Naive thymus-derived CD8-positive, alpha-beta T cell (primary cell): ENCODE measurements around the gene NEDD8. TPM values are rescaled to one million over a fixed set of nuclear protein-coding genes. Genes with fewer than 3 reads are reported as not detected.
"Not testable (repeated sequence)": the region's sequence is repeated elsewhere in the genome, so short reads cannot be mapped to it uniquely, and the experiment has no call there.

ENCODE experiments used
- ATAC-seq, 2 donors: fragments of 150-1000 bp; cut with Tn5 transposase in 1 of 2; sonication (Bioruptor Pico), chemical (Tn5 transposase) in 1 of 2; 1 replicate in 1 of 2; 2 replicates in 1 of 2; pipeline ENCODE4 v1.10.0; 2021; ENCODE audit warnings: mild to moderate bottlenecking in 2 of 2, moderate library complexity in 2 of 2
- POLR2A ChIA-PET: fragments of 350-600 bp; sonication (Branson Sonifier 250); formaldehyde crosslinking; loops from one replicate; lab custom pipeline; 2021; ENCODE audit warnings: antibody characterized with exemption; lab: Charles Lee
- DNase-seq, 10 donors: peaks; one replicate each; pipeline versions ENCODE4 v3.0.0 to v3.0.0-alpha.2; 2020 to 2022
- H3K27ac Mint-ChIP-seq, 10 donors: one replicate each; pipeline ENCODE4 v1.8.0; 2020 to 2022; ENCODE audit warnings: mild to moderate bottlenecking in 10 of 10, mixed read lengths in 10 of 10, moderate library complexity in 4 of 10, inconsistent platforms in 1 of 10
- H3K27me3 Mint-ChIP-seq, 5 donors: one replicate each; pipeline ENCODE4 v1.8.0; 2021 to 2022; ENCODE audit warnings: mixed read lengths in 5 of 5
- H3K36me3 Mint-ChIP-seq, 3 donors: one replicate each; pipeline ENCODE4 v1.8.0; 2020 to 2022; ENCODE audit warnings: mixed read lengths in 3 of 3, mild to moderate bottlenecking in 2 of 3, inconsistent platforms in 1 of 3
- H3K4me1 Mint-ChIP-seq, 4 donors: one replicate each; pipeline ENCODE4 v1.8.0; 2021 to 2022; ENCODE audit warnings: mixed read lengths in 4 of 4
- H3K4me3 Mint-ChIP-seq, 10 donors: one replicate each; pipeline ENCODE4 v1.8.0; 2020 to 2022; ENCODE audit warnings: mild to moderate bottlenecking in 10 of 10, mixed read lengths in 10 of 10, moderate library complexity in 6 of 10, inconsistent platforms in 1 of 10
- H3K9me3 Mint-ChIP-seq, 9 donors: one replicate each; pipeline ENCODE4 v1.8.0; 2020 to 2022; ENCODE audit warnings: mixed read lengths in 9 of 9, mild to moderate bottlenecking in 3 of 9, inconsistent platforms in 1 of 9, moderate library complexity in 1 of 9
- polyA plus RNA-seq, 3 donors: library from polyadenylated mRNA; unstranded; fragments of 300-500 nt; fragmentation: Illumina TruSeq; gene quantifications; one replicate each; pipeline ENCODE4 v1.2.3, GENCODE V29; 2021
- total RNA-seq, 8 experiments: library from RNA in 2 of 8; stranded (reverse) in 2 of 8; gene quantifications; one replicate each; pipeline ENCODE4 v1.2.3 and lab custom pipeline; 2021 to 2026

The NEDD8 gene
- total and polyA plus RNA-seq, 5 experiments from 2014 or later: 96.8 to 320 (median 302) TPM

DNA sequence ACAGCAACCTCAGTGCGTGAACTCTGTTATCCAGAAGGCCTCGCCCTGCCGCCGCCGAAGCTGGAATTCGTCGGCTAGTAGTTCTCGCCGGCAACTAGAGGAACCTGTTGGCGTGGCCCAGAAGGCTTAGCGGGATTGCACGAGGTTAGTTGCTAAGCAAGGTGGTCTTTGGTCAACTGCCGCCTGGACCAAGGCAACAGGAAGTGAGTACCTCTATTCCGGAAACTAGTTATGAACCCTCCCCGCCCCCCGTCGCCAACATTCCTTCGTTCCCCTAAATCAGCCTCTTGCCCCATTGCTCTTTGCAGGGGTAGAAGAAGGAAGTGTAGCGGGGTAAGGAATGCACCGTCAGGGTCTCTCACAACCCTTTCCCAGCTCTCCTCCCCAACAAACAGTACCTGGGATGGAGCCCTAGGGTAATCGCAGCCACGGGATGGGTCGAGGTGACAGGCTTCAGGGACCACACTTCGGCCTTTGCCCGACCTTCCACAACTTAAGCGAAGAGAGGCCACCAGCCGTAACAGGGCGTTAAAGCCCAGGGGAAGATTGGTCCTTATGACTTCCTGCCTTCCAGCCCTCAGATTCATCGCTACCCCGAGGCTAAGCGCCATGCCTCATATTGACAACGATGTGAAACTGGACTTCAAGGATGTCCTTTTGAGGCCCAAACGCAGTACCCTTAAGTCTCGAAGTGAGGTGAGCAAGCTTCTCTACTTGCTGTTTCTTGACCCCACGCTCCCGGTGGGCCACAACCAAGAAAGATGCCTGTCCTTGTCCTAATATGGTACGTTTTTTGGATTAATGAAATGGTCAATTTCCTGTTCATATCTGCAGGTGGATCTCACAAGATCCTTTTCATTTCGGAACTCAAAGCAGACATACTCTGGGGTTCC is 724 bp upstream of the NEDD8 start, which contains the start of gene GMPR2:
Gene GMPR2, plus strand, starts transcription at position 285 of the 893 bp plus-strand sequence. Its CDS starts 325 bp downstream, at position 610.
- ATAC-seq (peak; percentile 15 to 41), DNase-seq (peak in 3 of 10 donors; percentile 23 to 34 (median 24))
- H3K4me3 Mint-ChIP-seq: peak within 1 kb of the TSS; percentile 87 to 100 (median 98)
- H3K27ac Mint-ChIP-seq: peak within 1 kb of the TSS; percentile 91 to 99 (median 95)
- peaks cover 10 to 40% (median 13%) of the 10 kb centered on the region in 3 donors for H3K36me3 Mint-ChIP-seq
- H3K4me1 Mint-ChIP-seq: peaks cover 19 to 67% (median 59%) of the 10 kb centered on the region in 4 donors
- POLR2A ChIA-PET: interaction anchor here (1.1 to 5.4 kb wide), 7 partner anchors 9 to 97 kb away, joined by 3 to 53 read pairs (median 6); partner anchors contain the start of genes CHMP4A, MDP1, PSME1 and RABGGTA
- no peaks in the 10 kb centered on the region for H3K9me3 Mint-ChIP-seq
- no peaks in the 10 kb centered on the region for H3K27me3 Mint-ChIP-seq

- Mint-ChIP-seq H3K4me3 (peak overlapping the region; percentile 87 to 100 (median 98)), H3K4me1 (peaks cover 15 to 66% (median 58%) of the 10 kb centered on the region in 4 donors), H3K36me3 (peaks cover 4 to 37% (median 10%) of the 10 kb centered on the region in 3 donors), H3K9me3 (no peaks in the 10 kb centered on the region), H3K27ac (peak overlapping the region; percentile 91 to 99 (median 95)), H3K27me3 (no peaks in the 10 kb centered on the region)
- DNase-seq (no peak), ATAC-seq (peak; percentile 14 to 32)
- POLR2A ChIA-PET: interaction anchor here (1.3 to 5.4 kb wide), 6 partner anchors 8 to 96 kb away, joined by 3 to 53 read pairs (median 8); partner anchors contain the start of genes CHMP4A, MDP1, PSME1 and TINF2
Measured at GRCh38 chr14:24231263-24232120, 675 bp downstream of the NEDD8 start.

- Mint-ChIP-seq H3K9me3 (no peaks in the 10 kb centered on the region), H3K4me3 (no peak overlapping the region), H3K27ac (peak overlapping the region in 5 of 10 donors; percentile 21 to 49 (median 35)), H3K36me3 (peaks cover 0 to 32% (median 4%) of the 10 kb centered on the region in 3 donors), H3K27me3 (no peaks in the 10 kb centered on the region), H3K4me1 (peaks cover 7 to 60% (median 47%) of the 10 kb centered on the region in 4 donors)
- DNase-seq (no peak), ATAC-seq (no peak)
- POLR2A ChIA-PET: interaction anchor here (0.7 to 1.0 kb wide), 2 partner anchors 13 to 208 kb away, joined by 5 read pairs; partner anchors contain the start of gene MDP1
Measured at GRCh38 chr14:24228902-24229301, 3.3 kb downstream of the NEDD8 start.

- peak overlapping the region in 1 of 10 donors; percentile 57 for H3K27ac Mint-ChIP-seq
- DNase-seq: no peak
- no peak for ATAC-seq
- peaks cover 0 to 32% (median 4%) of the 10 kb centered on the region in 3 donors for H3K36me3 Mint-ChIP-seq
- POLR2A ChIA-PET: no interaction called here
- no peak overlapping the region for H3K4me3 Mint-ChIP-seq
- peaks cover 3 to 47% (median 36%) of the 10 kb centered on the region in 4 donors for H3K4me1 Mint-ChIP-seq
- no peaks in the 10 kb centered on the region for H3K27me3 Mint-ChIP-seq
- H3K9me3 Mint-ChIP-seq: no peaks in the 10 kb centered on the region
Measured at GRCh38 chr14:24226473-24226872, 5.7 kb downstream of the NEDD8 start.

DNA sequence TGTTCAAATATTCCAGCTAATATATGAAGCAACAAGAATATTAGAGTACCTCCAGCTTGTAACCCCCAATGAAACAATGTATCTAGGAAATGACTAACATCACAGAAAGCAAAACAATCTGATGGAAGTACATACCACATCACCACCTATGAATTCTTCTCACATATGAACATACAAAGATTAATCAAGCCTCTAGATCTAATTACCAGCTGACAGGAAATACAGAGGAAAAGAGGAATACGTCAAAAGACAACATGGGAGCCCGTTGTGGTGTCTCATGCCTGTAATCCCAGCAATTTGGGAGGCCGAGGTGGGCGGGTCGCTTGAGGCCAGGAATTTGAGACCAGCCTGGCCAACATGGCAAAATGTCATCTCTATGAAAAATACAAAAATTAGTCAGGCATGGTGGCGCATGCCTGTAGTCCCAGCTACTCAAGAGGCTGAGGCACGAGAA is 7.5 kb downstream of the NEDD8 start:
- Mint-ChIP-seq H3K9me3 (no peaks in the 10 kb centered on the region), H3K4me1 (peaks cover 4 to 38% (median 29%) of the 10 kb centered on the region in 4 donors), H3K27me3 (no peaks in the 10 kb centered on the region), H3K4me3 (peak overlapping the region in 1 of 10 donors; percentile 3), H3K36me3 (peaks cover 0 to 32% (median 4%) of the 10 kb centered on the region in 3 donors), H3K27ac (peak overlapping the region in 5 of 10 donors; percentile 15 to 87 (median 43))
- POLR2A ChIA-PET: no interaction called here
- DNase-seq (no peak), ATAC-seq (no peak)

DNA sequence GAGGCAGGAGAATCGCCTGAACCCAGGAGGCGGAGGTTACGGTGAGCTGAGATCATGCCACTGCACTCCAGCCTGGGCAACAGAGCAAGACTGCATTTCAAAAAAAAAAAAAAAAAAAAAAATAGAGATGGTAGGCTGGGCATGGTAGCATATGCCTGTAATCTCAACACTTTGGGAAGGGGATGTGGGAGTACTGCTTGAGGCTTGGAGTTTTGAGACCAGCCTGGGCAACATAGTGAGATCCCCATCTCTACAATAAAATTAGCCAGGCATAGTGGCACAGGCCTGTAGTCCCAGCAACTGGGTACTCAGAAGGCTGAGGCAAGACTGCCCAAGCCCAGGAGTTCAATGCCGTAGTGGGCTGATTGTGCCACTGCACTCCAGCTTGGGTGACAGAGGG is 9.2 kb downstream of the NEDD8 start:
- POLR2A ChIA-PET: interaction anchor here (0.6 to 1.0 kb wide), 3 partner anchors 15 to 82 kb away, joined by 3 to 4 read pairs (median 3); partner anchors contain the start of gene EMC9

DNA sequence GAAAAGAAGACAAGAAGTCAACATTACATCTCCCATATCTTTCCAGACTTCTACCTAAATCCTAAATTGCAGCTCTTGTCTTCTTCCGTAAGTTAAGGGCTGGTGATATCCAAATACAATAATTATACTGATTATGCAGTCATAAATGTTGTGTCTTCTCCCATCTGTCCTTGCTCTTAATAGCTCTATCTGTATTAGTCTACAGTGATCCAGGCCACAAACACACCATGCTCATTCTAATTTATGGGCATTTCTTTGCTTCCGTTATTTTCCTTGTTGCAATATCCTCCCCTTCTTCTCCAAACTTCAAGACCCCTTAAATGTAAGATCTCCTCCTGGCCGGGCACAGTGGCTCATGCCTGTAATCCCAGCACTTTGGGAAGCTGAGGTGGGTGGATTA is 12.6 kb downstream of the NEDD8 start:
- ATAC-seq: no peak
- peaks cover 0 to 12% (median 0%) of the 10 kb centered on the region in 3 donors for H3K36me3 Mint-ChIP-seq

More for the DNA sequence above, 9.2 kb downstream of the NEDD8 start:
- H3K4me3 Mint-ChIP-seq, H3K9me3 Mint-ChIP-seq, DNase-seq, ATAC-seq, H3K27ac Mint-ChIP-seq, H3K27me3 Mint-ChIP-seq: not testable (repeated sequence)
- peaks cover 7 to 32% (median 24%) of the 10 kb centered on the region in 4 donors for H3K4me1 Mint-ChIP-seq
- peaks cover 0 to 26% (median 4%) of the 10 kb centered on the region in 3 donors for H3K36me3 Mint-ChIP-seq

DNA sequence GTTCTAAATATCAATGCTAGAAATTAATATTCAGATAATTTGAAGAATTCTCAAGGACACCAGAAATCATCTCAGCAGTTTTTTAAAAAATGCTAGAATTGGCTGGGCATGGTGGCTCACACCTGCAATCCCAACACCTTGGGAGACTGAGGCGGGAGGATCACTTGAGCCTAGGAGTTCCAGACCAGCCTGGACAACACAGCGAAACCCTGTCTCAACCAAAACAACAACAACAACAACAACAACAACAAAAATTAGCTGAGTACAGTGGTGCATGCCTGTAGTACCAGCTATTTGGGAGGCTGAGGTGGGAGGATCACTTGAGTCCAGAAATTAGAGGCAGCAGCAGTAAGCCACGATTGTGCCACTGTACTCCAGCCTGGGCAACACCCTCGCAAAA is 13.1 kb downstream of the NEDD8 start:
- ATAC-seq (no peak), DNase-seq (no peak)
- POLR2A ChIA-PET: interaction anchor here (1.4 to 1.7 kb wide), 3 partner anchors 12 to 30 kb away, joined by 5 to 10 read pairs (median 7); partner anchors contain the start of genes IPO4 and TM9SF1
- H3K36me3 Mint-ChIP-seq: peaks cover 0 to 15% (median 0%) of the 10 kb centered on the region in 3 donors
- H3K27me3 Mint-ChIP-seq: no peaks in the 10 kb centered on the region
- H3K4me1 Mint-ChIP-seq: peaks cover 16 to 30% (median 25%) of the 10 kb centered on the region in 4 donors
- H3K4me3 Mint-ChIP-seq: no peak overlapping the region
- H3K9me3 Mint-ChIP-seq: no peaks in the 10 kb centered on the region
- peak overlapping the region in 1 of 10 donors; percentile 4 for H3K27ac Mint-ChIP-seq

More for the DNA sequence above, 12.6 kb downstream of the NEDD8 start:
- Mint-ChIP-seq H3K4me3 (no peak overlapping the region), H3K9me3 (no peaks in the 10 kb centered on the region), H3K4me1 (peaks cover 13 to 28% (median 23%) of the 10 kb centered on the region in 4 donors), H3K27me3 (no peaks in the 10 kb centered on the region), H3K27ac (peak overlapping the region in 2 of 10 donors; percentile 4 to 22)
- POLR2A ChIA-PET: interaction anchor here (1.3 to 1.7 kb wide), 4 partner anchors 11 to 51 kb away, joined by 5 to 10 read pairs (median 6); partner anchors contain the start of genes IPO4, RABGGTA and TM9SF1
- DNase-seq: no peak

DNA sequence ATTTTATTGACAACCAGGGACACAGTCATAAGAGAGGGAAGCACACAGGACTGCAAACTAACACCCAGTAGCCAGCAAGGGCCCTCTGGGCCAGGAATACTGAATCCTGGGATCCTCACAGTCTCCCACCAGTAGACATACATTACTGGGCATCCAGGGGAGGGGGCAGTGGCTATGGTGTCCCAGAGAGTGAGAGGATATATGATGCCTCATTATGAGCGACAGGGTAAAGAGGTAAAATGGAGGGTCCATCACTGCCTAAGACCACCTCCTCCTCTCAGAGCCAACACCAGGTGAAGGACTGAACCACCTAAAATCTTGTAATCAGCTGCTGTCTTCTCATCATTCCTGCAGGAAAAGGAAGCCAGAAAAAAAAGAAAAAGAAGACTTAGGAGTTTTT is 15.3 kb downstream of the NEDD8 start:
- Mint-ChIP-seq H3K4me1 (peaks cover 23 to 45% (median 43%) of the 10 kb centered on the region in 4 donors), H3K36me3 (peaks cover 0 to 18% (median 0%) of the 10 kb centered on the region in 3 donors), H3K27ac (peak overlapping the region in 5 of 10 donors; percentile 28 to 99 (median 71))
- H3K27me3 Mint-ChIP-seq, H3K4me3 Mint-ChIP-seq, H3K9me3 Mint-ChIP-seq, ATAC-seq, DNase-seq: not testable (repeated sequence)
- POLR2A ChIA-PET: interaction anchor here (2.4 to 5.1 kb wide), 4 partner anchors 25 to 103 kb away, joined by 14 to 73 read pairs (median 33); partner anchors contain the start of genes DCAF11, IPO4, IRF9 and NRL

DNA sequence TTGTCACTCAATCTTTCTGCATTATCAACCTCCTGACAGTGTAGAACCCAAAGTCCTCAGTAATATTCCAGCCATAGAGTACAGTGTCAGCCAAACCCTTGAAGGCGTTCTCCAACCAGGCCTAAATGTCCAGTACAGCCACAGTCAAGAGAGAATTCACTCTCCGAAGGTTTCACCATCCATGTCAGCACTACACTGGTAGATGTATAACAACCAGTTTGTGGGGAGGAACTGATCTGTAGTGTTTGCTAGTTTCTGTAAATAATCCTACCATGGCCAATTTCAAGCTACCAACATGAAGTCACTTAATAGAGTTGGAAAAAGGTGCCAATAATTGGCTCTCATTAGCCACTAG is 15.8 kb downstream of the NEDD8 start:
- no peaks in the 10 kb centered on the region for H3K9me3 Mint-ChIP-seq

More for the DNA sequence above, 15.8 kb downstream of the NEDD8 start:
- Mint-ChIP-seq H3K4me1 (peaks cover 27 to 50% (median 48%) of the 10 kb centered on the region in 4 donors), H3K27ac (peak overlapping the region; percentile 93 to 100 (median 99)), H3K36me3 (peaks cover 0 to 23% (median 4%) of the 10 kb centered on the region in 3 donors), H3K27me3 (peaks cover 0 to 2% (median 0%) of the 10 kb centered on the region in 5 donors), H3K4me3 (peak overlapping the region; percentile 89 to 94 (median 92))
- POLR2A ChIA-PET: interaction anchor here (0.7 to 7.1 kb wide), 21 partner anchors 10 to 1450 kb away, joined by 3 to 124 read pairs (median 4); partner anchors contain the start of genes DCAF11, DHRS1, GMPR2 and IPO4
- ATAC-seq (no peak), DNase-seq (no peak)
